GM21528 (cell line): ENCODE data around the gene CAPN10.

Experiments
- ATAC-seq: cut with Tn5 transposase; IDR thresholded peaks from one replicate; pipeline ENCODE4 v1.9.1; 2021; ENCODE audit warnings: mild to moderate bottlenecking, moderate library complexity; ENCODE audit not compliant: unreplicated experiment, low FRiP score

CAPN10 gene

GRCh38 chr2:240646900-240647502 lies 60.5 kb downstream of the CAPN10 start:
- ATAC-seq = no peak

GRCh38 chr2:240647503-240648154 lies 61.1 kb downstream of the CAPN10 start:
- no peak for ATAC-seq

- no peak for ATAC-seq
These were observed 61.7 kb downstream of the CAPN10 start for GRCh38 chr2:240648155-240648649.
